ENCODE measurements around the gene GDF15.

- no peak for TF ChIP-seq EZH2phosphoT487 (conservative IDR thresholded peaks at IDR 0.05; ENCODE audit: low read length)
- no peak for TF ChIP-seq CTCF (IDR thresholded peaks at IDR 0.05; ENCODE audit: insufficient read depth, low read length, poor library complexity, severe bottlenecking)
Observed at GRCh38 chr19:18345296-18345695, 40.7 kb upstream of the GDF15 start.
